Spinal cord (tissue), 10 donors: ENCODE measurements around the gene COL21A1. TPM values are rescaled to one million over a fixed set of nuclear protein-coding genes. Genes with fewer than 3 reads are reported as not detected.

ENCODE experiments used
- DNase-seq, 6 donors: peaks; one replicate each; pipeline versions ENCODE4 v3.0.0 to v3.0.0-alpha.2; 2013 to 2015; ENCODE audit warnings: low spot score in 6 of 6, low read depth in 4 of 6
- H3K27ac ChIP-seq: one replicate; pipeline ENCODE4 v1.5.1; 2013; ENCODE audit warnings: low read depth, low read length, control low read depth
- H3K27me3 ChIP-seq: one replicate; pipeline ENCODE4 v1.6.1; 2013; ENCODE audit warnings: low read length; ENCODE audit not compliant: control insufficient read depth, insufficient read depth
- H3K36me3 ChIP-seq: one replicate; pipeline ENCODE4 v1.6.1; 2013; ENCODE audit warnings: low read length; ENCODE audit not compliant: control insufficient read depth, insufficient read depth
- H3K4me1 ChIP-seq: one replicate; pipeline ENCODE4 v1.6.1; 2013; ENCODE audit warnings: low read length; ENCODE audit not compliant: control insufficient read depth, insufficient read depth
- H3K4me3 ChIP-seq: one replicate; pipeline ENCODE4 v1.5.1; 2013; ENCODE audit warnings: low read depth, low read length, control low read depth
- H3K9me3 ChIP-seq: one replicate; pipeline ENCODE4 v1.6.1; 2013; ENCODE audit warnings: low read length; ENCODE audit not compliant: control insufficient read depth, insufficient read depth
- WGBS: methylation state at CpG from one replicate; pipeline ENCODE4 v1.1.5; 2013; ENCODE audit warnings: missing lambda C conversion rate; ENCODE audit not compliant: insufficient coverage; 5-methylcytosine and 5-hydroxymethylcytosine counted together
- polyA plus RNA-seq, 2 donors: library from polyadenylated mRNA; unstranded; fragments of 120-200 nt; gene quantifications; one replicate each; pipeline ENCODE4 v1.2.1, GENCODE V29; 2013; ENCODE audit not compliant: insufficient read length in 2 of 2
- total RNA-seq, 2 donors: library from RNA; depleted of rRNA in 1 of 2; stranded (reverse); fragments of 120-200 nt in 1 of 2; fragments of >200 nt in 1 of 2; gene quantifications; one replicate each; pipeline versions ENCODE4 v1.2.3 to v1.2.4, GENCODE V29; 2013 to 2014
- donor health status: healthy.

The COL21A1 gene
- total and polyA plus RNA-seq, 4 donors = 9.0 to 51.7 (median 26.2) TPM

- Histone ChIP-seq H3K4me1 (no peaks in the 10 kb centered on the region), H3K27me3 (no peaks in the 10 kb centered on the region), H3K9me3 (no peaks in the 10 kb centered on the region), H3K36me3 (no peaks in the 10 kb centered on the region), H3K4me3 (no peak overlapping the region), H3K27ac (no peak overlapping the region)
- DNase-seq = no peak
- WGBS = 80% methylated on average over 1 of the region's 2 CpGs
Observed at GRCh38 chr6:56147766-56148165, 99.6 kb downstream of the COL21A1 start.

GRCh38 chr6:56146086-56146485, 101.3 kb downstream of the COL21A1 start:
- no peak overlapping the region for H3K27ac ChIP-seq
- no peak for DNase-seq
- no CpG with 5 or more reads among the region's 1 CpG for WGBS

GRCh38 chr6:56145616-56146015, 101.8 kb downstream of the COL21A1 start:
- no peak for DNase-seq
- no peak overlapping the region for H3K4me3 ChIP-seq
- no peaks in the 10 kb centered on the region for H3K4me1 ChIP-seq
- no peaks in the 10 kb centered on the region for H3K9me3 ChIP-seq
- no CpG with 5 or more reads among the region's 1 CpG for WGBS
- H3K27me3 ChIP-seq = no peaks in the 10 kb centered on the region
- no peak overlapping the region for H3K27ac ChIP-seq
- no peaks in the 10 kb centered on the region for H3K36me3 ChIP-seq

More at GRCh38 chr6:56146086-56146485, 101.3 kb downstream of the COL21A1 start:
- H3K36me3 ChIP-seq = no peaks in the 10 kb centered on the region
- no peaks in the 10 kb centered on the region for H3K9me3 ChIP-seq
- H3K4me3 ChIP-seq = no peak overlapping the region
- H3K4me1 ChIP-seq = no peaks in the 10 kb centered on the region
- H3K27me3 ChIP-seq = no peaks in the 10 kb centered on the region

- no peaks in the 10 kb centered on the region for H3K27me3 ChIP-seq
- H3K4me3 ChIP-seq = no peak overlapping the region
- H3K4me1 ChIP-seq = no peaks in the 10 kb centered on the region
- no peak for DNase-seq
- no peak overlapping the region for H3K27ac ChIP-seq
- H3K9me3 ChIP-seq = no peaks in the 10 kb centered on the region
- no CpG with 5 or more reads among the region's 4 CpGs for WGBS
- H3K36me3 ChIP-seq = no peaks in the 10 kb centered on the region
Observed at GRCh38 chr6:56144538-56145324, 102.6 kb downstream of the COL21A1 start.

- no CpG with 5 or more reads among the region's 2 CpGs for WGBS
- Histone ChIP-seq H3K27ac (no peak overlapping the region), H3K4me1 (no peaks in the 10 kb centered on the region), H3K27me3 (no peaks in the 10 kb centered on the region), H3K36me3 (no peaks in the 10 kb centered on the region), H3K4me3 (no peak overlapping the region), H3K9me3 (no peaks in the 10 kb centered on the region)
- no peak for DNase-seq
Observed at GRCh38 chr6:56143796-56144195, 103.6 kb downstream of the COL21A1 start.

GRCh38 chr6:56140090-56140489, 107.3 kb downstream of the COL21A1 start:
- no peak for DNase-seq
- Histone ChIP-seq H3K4me1 (no peaks in the 10 kb centered on the region), H3K9me3 (no peaks in the 10 kb centered on the region), H3K27me3 (no peaks in the 10 kb centered on the region), H3K4me3 (no peak overlapping the region), H3K27ac (no peak overlapping the region), H3K36me3 (no peaks in the 10 kb centered on the region)

GRCh38 chr6:56115715-56116114, 131.7 kb downstream of the COL21A1 start:
- DNase-seq = no peak
- no peak overlapping the region for H3K27ac ChIP-seq

GRCh38 chr6:56109149-56109548, 138.2 kb downstream of the COL21A1 start:
- H3K9me3 ChIP-seq = peaks cover 3% of the 10 kb centered on the region
- H3K27ac ChIP-seq = no peak overlapping the region
- no peak for DNase-seq
- no peaks in the 10 kb centered on the region for H3K4me1 ChIP-seq
- H3K4me3 ChIP-seq = no peak overlapping the region
- no peaks in the 10 kb centered on the region for H3K36me3 ChIP-seq
- H3K27me3 ChIP-seq = no peaks in the 10 kb centered on the region

More at GRCh38 chr6:56115715-56116114, 131.7 kb downstream of the COL21A1 start:
- peaks cover 3% of the 10 kb centered on the region for H3K9me3 ChIP-seq
- no peaks in the 10 kb centered on the region for H3K36me3 ChIP-seq
- H3K4me3 ChIP-seq = no peak overlapping the region
- H3K27me3 ChIP-seq = no peaks in the 10 kb centered on the region
- H3K4me1 ChIP-seq = no peaks in the 10 kb centered on the region

GRCh38 chr6:56106231-56106630, 141.1 kb downstream of the COL21A1 start:
- Histone ChIP-seq H3K4me1 (no peaks in the 10 kb centered on the region), H3K27me3 (no peaks in the 10 kb centered on the region), H3K9me3 (no peaks in the 10 kb centered on the region), H3K36me3 (no peaks in the 10 kb centered on the region), H3K4me3 (no peak overlapping the region), H3K27ac (no peak overlapping the region)
- no peak for DNase-seq
- WGBS = 100% methylated on average over 1 of the region's 1 CpG

- H3K9me3 ChIP-seq = no peaks in the 10 kb centered on the region
- no peak for DNase-seq
- H3K27me3 ChIP-seq = no peaks in the 10 kb centered on the region
- WGBS = no CpG with 5 or more reads among the region's 2 CpGs
- H3K4me3 ChIP-seq = no peak overlapping the region
- H3K36me3 ChIP-seq = no peaks in the 10 kb centered on the region
- no peaks in the 10 kb centered on the region for H3K4me1 ChIP-seq
- H3K27ac ChIP-seq = no peak overlapping the region
Observed at GRCh38 chr6:56104591-56104990, 142.8 kb downstream of the COL21A1 start.
